Measurements from ENCODE around the gene ARHGAP20.

Gene ARHGAP20

GRCh38 chr11:110600322-110600721, 111.9 kb downstream of the ARHGAP20 start:
- no peak for TF ChIP-seq EZH2phosphoT487 (IDR thresholded peaks at IDR 0.05; ENCODE audit: low read length)
- no peak for TF ChIP-seq CTCF (IDR thresholded peaks at IDR 0.05; ENCODE audit: low read length)
- Histone ChIP-seq H3K27ac (ENCODE audit: low read length) (no peak overlapping the region), H3K4me3 (ENCODE audit: low read length) (no peak overlapping the region), H3K9me2 (replicated peaks; ENCODE audit: insufficient read depth, low read length) (no peaks in the 10 kb centered on the region), H3K4me1 (ENCODE audit: low read length) (no peaks in the 10 kb centered on the region), H3K4me2 (ENCODE audit: low read depth, low read length) (no peak overlapping the region), H3K9me3 (replicated peaks; ENCODE audit: insufficient read depth, low read length) (no peaks in the 10 kb centered on the region), H3K9ac (ENCODE audit: low read length) (no peak overlapping the region), H3K36me3 (replicated peaks; ENCODE audit: insufficient read depth, low read length) (no peaks in the 10 kb centered on the region), H3F3A (ENCODE audit: insufficient read depth, low read length) (no peaks in the 10 kb centered on the region), H3K79me2 (ENCODE audit: low read length) (no peaks in the 10 kb centered on the region), H3K27me3 (replicated peaks; ENCODE audit: insufficient read depth, low read length) (no peaks in the 10 kb centered on the region), H4K20me1 (ENCODE audit: insufficient read depth, low read length) (no peaks in the 10 kb centered on the region), H2AFZ (ENCODE audit: low read length) (no peak overlapping the region)
- DNase-seq: no peak

- Histone ChIP-seq H2AFZ (ENCODE audit: low read length) (no peak overlapping the region), H3K9ac (ENCODE audit: low read length) (no peak overlapping the region), H3K79me2 (ENCODE audit: low read length) (no peaks in the 10 kb centered on the region), H3K36me3 (replicated peaks; ENCODE audit: insufficient read depth, low read length) (no peaks in the 10 kb centered on the region), H3K27me3 (replicated peaks; ENCODE audit: insufficient read depth, low read length) (no peaks in the 10 kb centered on the region), H3K9me3 (replicated peaks; ENCODE audit: insufficient read depth, low read length) (no peaks in the 10 kb centered on the region), H3K4me1 (ENCODE audit: low read length) (no peaks in the 10 kb centered on the region), H3K27ac (ENCODE audit: low read length) (no peak overlapping the region), H3F3A (ENCODE audit: insufficient read depth, low read length) (no peaks in the 10 kb centered on the region), H3K4me3 (ENCODE audit: low read length) (no peak overlapping the region), H4K20me1 (ENCODE audit: insufficient read depth, low read length) (no peaks in the 10 kb centered on the region), H3K9me2 (replicated peaks; ENCODE audit: insufficient read depth, low read length) (no peaks in the 10 kb centered on the region), H3K4me2 (ENCODE audit: low read depth, low read length) (no peak overlapping the region)
- no peak for DNase-seq
- TF ChIP-seq CTCF (IDR thresholded peaks at IDR 0.05; ENCODE audit: low read length): no peak
- TF ChIP-seq EZH2 (optimal IDR thresholded peaks at IDR 0.05; ENCODE audit: low read depth, low read length): no peak
- TF ChIP-seq EZH2phosphoT487 (IDR thresholded peaks at IDR 0.05; ENCODE audit: low read length): no peak
These were observed 113.0 kb downstream of the ARHGAP20 start for GRCh38 chr11:110599207-110599606.

GRCh38 chr11:110598725-110599124, 113.5 kb downstream of the ARHGAP20 start:
- no peak overlapping the region for H3K4me2 ChIP-seq (ENCODE audit: low read depth, low read length)
- no peaks in the 10 kb centered on the region for H3K27me3 ChIP-seq (replicated peaks; ENCODE audit: insufficient read depth, low read length)
- no peak overlapping the region for H3K27ac ChIP-seq (ENCODE audit: low read length)
- H2AFZ ChIP-seq (ENCODE audit: low read length): no peak overlapping the region
- H3K79me2 ChIP-seq (ENCODE audit: low read length): no peaks in the 10 kb centered on the region
- no peak overlapping the region for H3K4me3 ChIP-seq (ENCODE audit: low read length)
- no peaks in the 10 kb centered on the region for H3K9me3 ChIP-seq (replicated peaks; ENCODE audit: insufficient read depth, low read length)
- H3F3A ChIP-seq (ENCODE audit: insufficient read depth, low read length): no peaks in the 10 kb centered on the region
- H3K9me2 ChIP-seq (replicated peaks; ENCODE audit: insufficient read depth, low read length): no peaks in the 10 kb centered on the region
- no peaks in the 10 kb centered on the region for H4K20me1 ChIP-seq (ENCODE audit: insufficient read depth, low read length)
- no peaks in the 10 kb centered on the region for H3K4me1 ChIP-seq (ENCODE audit: low read length)
- H3K9ac ChIP-seq (ENCODE audit: low read length): no peak overlapping the region
- TF ChIP-seq EZH2 (optimal IDR thresholded peaks at IDR 0.05; ENCODE audit: low read depth, low read length) (no peak), EZH2phosphoT487 (IDR thresholded peaks at IDR 0.05; ENCODE audit: low read length) (no peak), CTCF (IDR thresholded peaks at IDR 0.05; ENCODE audit: low read length) (no peak)
- no peaks in the 10 kb centered on the region for H3K36me3 ChIP-seq (replicated peaks; ENCODE audit: insufficient read depth, low read length)
- no peak for DNase-seq
